Cerebellar cortex (tissue), 1 donor: ENCODE data around the gene FBXO38.

Source experiments
- DNase-seq: peaks from one replicate; pipeline ENCODE4 v3.0.0-alpha.2; 2015; ENCODE audit warnings: low spot score

Gene FBXO38

DNA sequence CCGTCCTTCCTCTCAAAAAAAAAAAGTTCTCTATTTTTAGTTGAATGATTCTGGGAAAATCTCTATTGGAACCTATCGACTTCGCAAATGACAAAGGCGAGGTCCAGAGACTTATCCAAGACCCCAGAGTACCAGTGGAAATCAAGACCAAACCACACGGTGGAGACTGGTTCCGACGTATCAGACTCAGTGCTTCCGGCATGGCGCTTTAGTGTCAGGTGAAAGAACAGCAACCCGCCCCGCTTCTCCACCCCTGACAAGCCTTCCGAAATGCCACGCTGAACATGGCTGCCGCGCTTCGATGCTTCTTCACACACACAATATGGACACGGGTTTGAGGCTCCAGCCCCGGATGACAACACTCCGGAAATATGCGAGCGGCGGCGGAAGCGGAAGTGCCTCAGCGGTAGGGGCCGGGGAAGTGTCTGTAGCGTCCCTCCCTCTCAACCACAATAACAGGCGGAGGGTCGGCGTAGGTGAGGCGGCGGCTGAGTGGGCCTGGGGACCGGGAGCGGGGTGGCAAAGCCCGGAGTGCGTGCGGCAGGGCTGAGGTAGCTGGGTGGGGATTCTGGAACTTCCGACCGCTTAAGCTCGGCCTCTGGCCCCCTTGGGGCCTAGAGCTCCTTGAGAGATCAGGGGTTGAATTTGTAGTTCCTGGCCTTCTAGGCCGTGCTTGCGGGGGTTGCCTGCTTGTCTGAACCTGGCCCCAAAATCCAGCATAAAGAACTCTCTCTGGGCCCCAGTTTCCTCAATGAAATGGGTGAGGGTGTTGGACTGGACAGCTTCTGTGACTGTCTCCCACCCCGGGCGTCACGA, at the start of gene FBXO38:
FBXO38 (plus strand) TSS at position 395 of the 816 bp plus-strand sequence. CDS start 10,819 bp downstream, outside the sequence.
- peak; percentile 99 for DNase-seq

- no peak for DNase-seq
Observed at GRCh38 chr5:148335259-148335658, 48.5 kb upstream of the FBXO38 start, which contains the start of gene SPINK9. SPINK9 (plus strand) TSS chr5:148335559; CDS start chr5:148335614, 55 bp downstream.

- no peak for DNase-seq
Observed at GRCh38 chr5:148336704-148337435, 46.9 kb upstream of the FBXO38 start.

DNA sequence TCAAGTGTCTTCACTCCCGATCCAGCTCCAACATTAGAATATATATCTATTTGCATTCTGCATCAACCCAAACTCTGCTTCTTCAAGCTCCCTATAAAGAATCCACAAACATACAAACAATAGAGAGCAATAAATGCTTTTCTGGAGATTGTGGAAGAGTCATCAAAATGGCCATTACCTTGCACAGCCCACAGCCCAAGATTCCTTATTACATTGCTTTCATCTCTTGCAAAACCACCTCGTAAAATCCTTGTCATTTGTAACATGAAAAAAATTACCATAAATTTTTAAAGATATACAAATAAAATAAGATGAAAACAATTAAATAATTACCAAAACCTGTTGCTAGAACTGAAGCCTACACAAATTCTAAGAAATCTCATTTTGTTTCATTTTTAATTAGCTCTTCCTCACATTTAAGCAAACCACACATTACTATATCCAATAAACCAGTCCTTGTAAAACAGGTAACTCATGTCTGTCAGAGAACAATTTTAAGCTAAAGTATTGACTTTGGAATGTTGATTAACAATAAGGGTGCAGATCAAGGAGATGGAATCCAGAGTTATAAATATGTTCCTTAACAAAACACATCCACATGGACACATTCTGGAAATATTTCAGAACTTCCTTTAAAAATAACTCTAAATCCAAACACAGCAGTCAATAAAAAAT, 41.2 kb upstream of the FBXO38 start:
- no peak for DNase-seq

DNA sequence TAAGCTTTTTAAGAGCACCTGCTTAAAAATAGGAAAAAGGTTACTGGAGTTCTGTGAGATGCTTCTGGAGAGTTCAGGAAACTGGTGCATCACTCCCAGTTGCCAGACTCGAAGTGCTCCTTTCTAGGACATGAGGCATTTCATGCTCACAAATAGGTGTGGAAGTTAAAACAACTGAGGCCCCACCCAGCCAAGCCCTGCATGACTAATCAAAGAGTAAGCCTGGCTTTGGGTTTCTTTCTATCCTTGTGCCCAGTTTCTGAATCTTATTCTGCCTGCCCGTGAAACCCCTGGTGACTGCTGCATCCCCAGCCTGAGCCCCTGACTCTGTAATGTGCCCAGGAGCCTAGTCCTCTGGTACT, 40.7 kb upstream of the FBXO38 start:
- DNase-seq: no peak

GRCh38 chr5:148343603-148344487, 39.9 kb upstream of the FBXO38 start:
- DNase-seq: no peak

GRCh38 chr5:148347706-148348105, 36.1 kb upstream of the FBXO38 start:
- DNase-seq: no peak

DNA sequence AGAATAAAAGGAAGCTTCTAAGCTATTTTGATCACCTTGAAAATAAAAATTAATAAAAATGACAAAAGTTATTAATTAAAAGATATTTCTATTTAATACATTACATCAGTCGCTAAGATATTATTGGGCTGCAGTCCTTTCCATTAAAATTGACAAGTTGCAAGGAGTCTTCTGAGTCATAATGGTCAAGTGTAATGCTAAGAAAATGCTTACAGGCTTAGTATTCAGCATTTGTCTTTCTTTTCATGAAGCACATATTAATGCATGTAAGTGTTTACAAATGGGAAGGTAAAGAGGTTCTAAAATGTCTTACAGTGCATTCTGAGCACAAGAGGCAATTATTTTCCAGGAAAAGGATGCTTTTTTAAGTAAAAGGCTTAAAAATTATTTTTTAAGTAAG, 31.1 kb upstream of the FBXO38 start:
- no peak for DNase-seq

GRCh38 chr5:148353634-148354033, 30.1 kb upstream of the FBXO38 start:
- DNase-seq: no peak

- no peak for DNase-seq
Observed at GRCh38 chr5:148364343-148364742, 19.4 kb upstream of the FBXO38 start.

GRCh38 chr5:148368299-148368698, 15.5 kb upstream of the FBXO38 start:
- no peak for DNase-seq

DNA sequence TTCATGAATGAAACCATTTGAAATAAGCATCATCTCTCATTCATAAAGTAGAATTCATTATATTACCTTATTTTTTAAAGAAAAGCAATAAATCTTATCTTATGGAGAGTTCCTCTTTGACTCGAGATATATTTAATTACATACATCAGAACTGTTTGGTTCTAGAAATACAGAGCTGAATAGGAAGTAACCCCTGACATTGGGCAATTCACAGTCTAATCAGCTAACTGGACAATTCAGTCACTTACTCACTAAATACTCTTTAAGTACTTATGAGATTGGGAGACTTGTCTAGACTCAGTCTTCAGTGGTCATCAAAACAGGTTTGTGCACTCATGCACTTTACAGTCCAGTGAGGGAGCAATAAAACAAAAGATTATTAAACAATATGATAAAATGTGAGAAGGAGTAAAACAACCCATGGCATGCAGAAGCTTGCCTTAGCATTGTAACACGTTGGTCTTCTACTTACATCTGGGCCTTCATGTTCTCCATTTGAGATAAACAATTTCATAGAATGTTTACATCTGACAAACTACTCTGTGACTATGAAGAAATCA, 11.5 kb upstream of the FBXO38 start:
- DNase-seq: no peak

DNA sequence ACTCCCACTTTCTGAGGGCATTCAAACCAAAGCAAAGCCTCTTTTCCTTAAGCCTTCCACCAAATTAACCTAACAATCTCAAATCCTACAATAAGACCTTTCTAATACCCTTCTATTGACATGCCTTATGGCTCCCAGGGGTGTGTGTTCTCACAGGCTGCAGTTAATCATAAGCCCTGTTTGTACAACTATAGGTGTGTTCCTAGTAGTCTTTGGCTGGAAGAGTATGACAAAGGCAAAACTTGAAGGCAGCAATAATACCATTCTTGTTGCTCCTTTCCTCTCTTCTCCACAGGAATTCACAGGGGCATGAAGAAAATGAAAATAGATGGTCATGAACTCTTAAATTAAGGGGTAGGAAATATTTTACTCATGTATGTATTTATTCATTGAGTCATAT, 10.9 kb upstream of the FBXO38 start:
- DNase-seq: no peak

- DNase-seq: peak; percentile 52
Observed at GRCh38 chr5:148374690-148375360, 8.9 kb upstream of the FBXO38 start.

GRCh38 chr5:148376198-148376597, 7.6 kb upstream of the FBXO38 start:
- DNase-seq: no peak

- DNase-seq: no peak
Observed at GRCh38 chr5:148378670-148379069, 5.1 kb upstream of the FBXO38 start.

DNA sequence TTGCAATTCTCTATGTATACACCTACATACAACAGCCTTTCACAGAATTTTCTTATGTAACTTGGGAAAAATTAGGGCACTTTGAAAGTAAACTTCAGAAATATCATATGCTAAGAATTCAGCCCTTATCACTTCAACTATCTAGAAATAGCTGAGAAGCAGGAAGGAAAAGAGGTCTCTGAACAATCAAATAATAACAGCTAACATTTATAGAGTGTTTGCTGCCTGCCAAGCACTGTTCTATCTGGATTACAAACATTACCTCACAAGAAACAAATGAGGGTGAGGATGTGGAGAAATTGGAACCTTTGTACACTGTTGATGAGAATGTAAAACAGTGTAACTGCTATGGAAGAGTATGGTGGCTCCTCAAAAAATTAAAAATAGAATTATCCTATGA, 4.4 kb upstream of the FBXO38 start:
- DNase-seq: no peak

- no peak for DNase-seq
Observed at GRCh38 chr5:148381906-148382305, 1.9 kb upstream of the FBXO38 start.

- DNase-seq: peak; percentile 54
Observed at GRCh38 chr5:148382961-148383360, 797 bp upstream of the FBXO38 start.

GRCh38 chr5:148384380-148384737, 601 bp downstream of the FBXO38 start:
- no peak for DNase-seq

- DNase-seq: no peak
Observed at GRCh38 chr5:148385094-148385493, 1.3 kb downstream of the FBXO38 start.
